Measurements from ENCODE around the gene ZBED1. TPM values are rescaled to one million over a fixed set of nuclear protein-coding genes. Genes with fewer than 3 reads are reported as not detected.

The ZBED1 gene
- total RNA-seq, 2 donors from 2014 or later: 33.3 to 44.6 TPM

DNA sequence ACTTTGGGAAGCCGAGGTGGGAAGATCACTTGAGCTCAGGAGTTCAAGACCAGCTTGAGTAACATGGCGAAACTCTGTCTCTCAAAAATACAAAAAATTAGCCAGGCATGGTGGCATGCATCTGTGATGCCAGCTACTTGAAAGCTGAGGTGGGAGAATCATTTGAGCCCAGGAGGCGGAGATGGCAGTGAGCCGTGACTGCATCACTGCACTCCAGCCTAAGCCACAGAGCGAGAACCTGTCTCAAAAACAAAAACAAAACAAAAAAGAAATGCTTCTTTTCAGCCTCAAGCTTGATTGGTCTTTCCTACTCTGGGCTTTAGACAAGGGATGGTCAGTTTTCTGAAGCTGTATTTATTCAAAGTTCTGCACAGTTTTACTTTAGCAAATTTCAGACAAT lies 15.8 kb upstream of the ZBED1 start:
- H3K36me3 ChIP-seq: no peaks in the 10 kb centered on the region
- H3K27ac ChIP-seq: no peak overlapping the region
- intact Hi-C loops (cut with DNase I): no loop called here
- no peak overlapping the region for H3K4me3 ChIP-seq
- H3K9me3 ChIP-seq: no peaks in the 10 kb centered on the region
- H3K27me3 ChIP-seq: no peaks in the 10 kb centered on the region
- no peak overlapping the region for H3K9ac ChIP-seq (ENCODE audit: low read depth in 2 of 2, low read length in 2 of 2)
- no peaks in the 10 kb centered on the region for H3K4me1 ChIP-seq
- TF ChIP-seq, protein P1, sequence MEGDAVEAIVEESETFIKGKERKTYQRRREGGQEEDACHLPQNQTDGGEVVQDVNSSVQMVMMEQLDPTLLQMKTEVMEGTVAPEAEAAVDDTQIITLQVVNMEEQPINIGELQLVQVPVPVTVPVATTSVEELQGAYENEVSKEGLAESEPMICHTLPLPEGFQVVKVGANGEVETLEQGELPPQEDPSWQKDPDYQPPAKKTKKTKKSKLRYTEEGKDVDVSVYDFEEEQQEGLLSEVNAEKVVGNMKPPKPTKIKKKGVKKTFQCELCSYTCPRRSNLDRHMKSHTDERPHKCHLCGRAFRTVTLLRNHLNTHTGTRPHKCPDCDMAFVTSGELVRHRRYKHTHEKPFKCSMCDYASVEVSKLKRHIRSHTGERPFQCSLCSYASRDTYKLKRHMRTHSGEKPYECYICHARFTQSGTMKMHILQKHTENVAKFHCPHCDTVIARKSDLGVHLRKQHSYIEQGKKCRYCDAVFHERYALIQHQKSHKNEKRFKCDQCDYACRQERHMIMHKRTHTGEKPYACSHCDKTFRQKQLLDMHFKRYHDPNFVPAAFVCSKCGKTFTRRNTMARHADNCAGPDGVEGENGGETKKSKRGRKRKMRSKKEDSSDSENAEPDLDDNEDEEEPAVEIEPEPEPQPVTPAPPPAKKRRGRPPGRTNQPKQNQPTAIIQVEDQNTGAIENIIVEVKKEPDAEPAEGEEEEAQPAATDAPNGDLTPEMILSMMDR (IDR thresholded peaks at IDR 0.05): no peak
- DNase-seq: no peak

DNA sequence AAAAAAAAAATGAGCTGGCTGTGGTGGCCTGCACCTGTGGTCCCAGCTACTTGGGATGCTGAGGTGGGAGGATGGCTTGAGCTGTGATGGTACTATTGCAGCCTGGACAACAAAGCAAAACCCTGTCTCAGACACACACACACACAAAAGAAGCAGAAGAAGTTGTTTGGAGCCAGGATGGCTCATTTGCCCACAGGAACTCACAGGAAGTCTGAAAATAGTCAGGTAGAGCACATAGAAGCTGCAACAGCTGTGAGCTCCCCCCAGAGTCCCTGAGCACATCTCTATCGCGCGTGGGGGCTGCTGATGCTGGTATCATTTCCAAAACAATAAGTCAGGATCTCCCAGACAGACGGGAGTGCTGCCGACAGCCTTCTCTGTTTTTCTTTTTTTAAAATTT lies 13.4 kb upstream of the ZBED1 start:
- Histone ChIP-seq H3K27me3 (no peaks in the 10 kb centered on the region), H3K27ac (no peak overlapping the region), H3K4me3 (no peak overlapping the region), H3K36me3 (no peaks in the 10 kb centered on the region), H3K9ac (ENCODE audit: low read depth in 2 of 2, low read length in 2 of 2) (no peak overlapping the region), H3K9me3 (no peaks in the 10 kb centered on the region), H3K4me1 (no peaks in the 10 kb centered on the region)
- TF ChIP-seq, protein P1 (IDR thresholded peaks at IDR 0.05): no peak
- no peak for DNase-seq
- intact Hi-C loops (cut with DNase I): no loop called here

DNA sequence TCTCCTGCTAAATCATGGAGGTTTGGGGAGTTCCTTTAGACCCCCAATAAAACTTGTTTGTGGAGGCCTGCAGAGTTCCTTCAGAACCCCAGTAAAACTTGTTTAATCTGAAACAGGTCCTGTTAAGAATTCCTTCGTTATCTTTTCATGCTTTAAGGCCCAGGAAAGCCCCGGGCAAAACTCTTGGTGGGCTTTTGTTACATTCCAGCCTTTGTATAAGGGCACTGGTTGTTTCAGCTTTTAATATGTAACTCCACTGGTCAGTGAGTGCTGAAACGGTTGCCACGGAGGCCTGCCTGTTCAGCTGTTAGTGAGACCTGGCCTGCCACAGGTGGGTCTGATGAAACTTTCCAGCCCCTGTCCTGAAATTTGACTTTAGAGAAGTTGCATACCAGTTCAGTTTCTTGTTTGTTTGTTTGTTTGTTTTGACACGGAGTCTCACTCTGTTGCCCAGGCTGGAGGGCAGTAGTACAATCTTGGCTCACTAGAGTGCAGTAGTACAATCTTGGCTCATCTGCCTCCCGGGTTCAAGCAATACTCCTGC lies 12.4 kb upstream of the ZBED1 start:
- intact Hi-C loops (cut with DNase I): no loop called here
- no peaks in the 10 kb centered on the region for H3K9me3 ChIP-seq
- TF ChIP-seq, protein P1 (IDR thresholded peaks at IDR 0.05): no peak

DNA sequence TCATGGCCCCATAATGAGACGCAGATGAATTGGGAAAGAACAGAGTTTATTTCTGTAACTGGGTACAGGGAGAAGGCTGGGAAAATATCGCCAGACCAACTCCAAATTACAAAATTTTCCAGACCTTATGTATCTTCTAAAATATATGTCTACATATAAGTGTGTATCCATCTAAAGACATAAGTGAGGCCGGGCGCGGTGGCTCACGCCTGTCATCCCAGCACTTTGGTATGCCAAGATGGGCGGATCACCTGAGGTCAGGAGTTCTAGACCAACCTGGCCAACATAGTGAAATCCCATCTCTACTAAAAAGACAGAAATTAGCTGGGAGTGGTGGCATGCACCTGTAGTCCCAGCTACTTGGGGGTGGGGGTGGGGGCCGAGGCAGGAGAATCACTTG lies 11.7 kb upstream of the ZBED1 start:
- intact Hi-C loops (cut with DNase I): no loop called here
- Histone ChIP-seq H3K4me1 (peaks cover 4% of the 10 kb centered on the region), H3K27me3 (no peaks in the 10 kb centered on the region), H3K9ac (ENCODE audit: low read depth in 2 of 2, low read length in 2 of 2) (no peak overlapping the region), H3K27ac (no peak overlapping the region), H3K9me3 (no peaks in the 10 kb centered on the region), H3K36me3 (no peaks in the 10 kb centered on the region), H3K4me3 (no peak overlapping the region)
- TF ChIP-seq, protein P1 (IDR thresholded peaks at IDR 0.05): no peak
- DNase-seq: no peak

More for the DNA sequence above, 12.4 kb upstream of the ZBED1 start:
- Histone ChIP-seq H3K4me3 (no peak overlapping the region), H3K27me3 (no peaks in the 10 kb centered on the region), H3K4me1 (peaks cover under 1% of the 10 kb centered on the region), H3K9ac (ENCODE audit: low read depth in 2 of 2, low read length in 2 of 2) (no peak overlapping the region), H3K27ac (no peak overlapping the region), H3K36me3 (no peaks in the 10 kb centered on the region)
- no peak for DNase-seq

DNA sequence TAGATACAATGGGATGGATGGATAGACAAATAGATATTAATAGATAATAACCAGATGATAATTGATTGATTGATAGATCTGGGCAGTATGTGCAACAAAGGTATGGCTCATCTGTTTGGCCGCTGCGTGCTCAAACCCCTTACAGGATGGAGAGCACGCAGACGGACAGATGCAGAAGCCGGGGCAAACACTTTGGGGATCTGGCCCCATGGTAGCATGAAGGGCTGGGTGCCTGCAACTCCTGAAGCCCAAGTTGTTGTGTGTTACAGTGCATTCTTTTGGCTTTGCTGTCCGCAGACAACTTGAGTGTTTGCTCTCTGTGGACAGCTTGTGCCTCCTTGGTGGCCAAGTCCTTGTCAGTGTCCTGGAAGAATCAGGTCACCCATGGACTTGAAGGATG lies 10.6 kb upstream of the ZBED1 start:
- TF ChIP-seq, protein P1 (IDR thresholded peaks at IDR 0.05): no peak
- peaks cover 4% of the 10 kb centered on the region for H3K4me1 ChIP-seq
- no peak overlapping the region for H3K9ac ChIP-seq (ENCODE audit: low read depth in 2 of 2, low read length in 2 of 2)
- H3K9me3 ChIP-seq: no peaks in the 10 kb centered on the region
- no peak overlapping the region for H3K27ac ChIP-seq
- H3K36me3 ChIP-seq: no peaks in the 10 kb centered on the region
- intact Hi-C loops (cut with DNase I): no loop called here
- no peak for DNase-seq
- no peaks in the 10 kb centered on the region for H3K27me3 ChIP-seq
- no peak overlapping the region for H3K4me3 ChIP-seq

Data from colonic mucosa (tissue), 4 donors.